Measurements from ENCODE around the gene STK24. TPM values are rescaled to one million over a fixed set of nuclear protein-coding genes. Genes with fewer than 3 reads are reported as not detected.

STK24 gene
- total RNA-seq, 1 experiment from 2014 or later: 84.8 TPM

GRCh38 chr13:98485561-98485960 lies 91.3 kb downstream of the STK24 start:
- Histone ChIP-seq H3K36me3 (ENCODE audit: insufficient read depth, low read length, poor library complexity, severe bottlenecking) (no peaks in the 10 kb centered on the region), H3K27ac (ENCODE audit: low read depth, low read length, poor library complexity, severe bottlenecking) (peak overlapping the region; percentile 82), H3K4me1 (ENCODE audit: insufficient read depth, low read length, poor library complexity, severe bottlenecking) (peaks cover 34% of the 10 kb centered on the region)

GRCh38 chr13:98484289-98485219 lies 92.4 kb downstream of the STK24 start:
- no TSS peak for BruUV-seq (replicated peaks)
- DNase-seq (ENCODE audit: low spot score): peak; percentile 86
- POLR2A ChIA-PET (ENCODE audit: low non-redundant PET): interaction anchor here (0.5 kb wide), 1 partner anchor 42 kb away, joined by 3 read pairs; no protein-coding TSS in a partner anchor

More at GRCh38 chr13:98485561-98485960, 91.3 kb downstream of the STK24 start:
- no TSS peak for BruUV-seq (replicated peaks)
- ChIA-PET POLR2A (ENCODE audit: low non-redundant PET) (no interaction called here), CTCF (no interaction called here)
- H3K9me3 ChIP-seq (ENCODE audit: low read depth, low read length, poor library complexity, severe bottlenecking): no peaks in the 10 kb centered on the region
- DNase-seq (ENCODE audit: low spot score): no peak
- no peaks in the 10 kb centered on the region for H3K27me3 ChIP-seq (replicated peaks; ENCODE audit: insufficient read depth, low read depth, low read length, poor library complexity)
- TF ChIP-seq EZH2 (IDR thresholded peaks at IDR 0.05; ENCODE audit: borderline replicate concordance, low read depth, low read length, poor library complexity, severe bottlenecking): no peak
- H3K4me3 ChIP-seq (ENCODE audit: low read depth, low read length, poor library complexity, severe bottlenecking): no peak overlapping the region
- intact Hi-C loops (cut with micrococcal nuclease; ENCODE audit: unreplicated experiment): no loop called here

GRCh38 chr13:98483601-98484288 lies 93.2 kb downstream of the STK24 start:
- no TSS peak for BruUV-seq (replicated peaks)
- peak overlapping the region; percentile 21 for H3K4me3 ChIP-seq (ENCODE audit: low read depth, low read length, poor library complexity, severe bottlenecking)
- no peaks in the 10 kb centered on the region for H3K27me3 ChIP-seq (replicated peaks; ENCODE audit: insufficient read depth, low read depth, low read length, poor library complexity)
- H3K4me1 ChIP-seq (ENCODE audit: insufficient read depth, low read length, poor library complexity, severe bottlenecking): peaks cover 34% of the 10 kb centered on the region
- H3K36me3 ChIP-seq (ENCODE audit: insufficient read depth, low read length, poor library complexity, severe bottlenecking): no peaks in the 10 kb centered on the region
- peak overlapping the region; percentile 82 for H3K27ac ChIP-seq (ENCODE audit: low read depth, low read length, poor library complexity, severe bottlenecking)
- DNase-seq (ENCODE audit: low spot score): no peak
- no peaks in the 10 kb centered on the region for H3K9me3 ChIP-seq (ENCODE audit: low read depth, low read length, poor library complexity, severe bottlenecking)
- intact Hi-C loops (cut with micrococcal nuclease; ENCODE audit: unreplicated experiment): no loop called here
- ChIA-PET CTCF (interaction anchor here (1.1 kb wide), 1 partner anchor 170 kb away, joined by 7 read pairs; no protein-coding TSS in a partner anchor), POLR2A (ENCODE audit: low non-redundant PET) (interaction anchor here (0.6 kb wide), 1 partner anchor 338 kb away, joined by 15 read pairs; no protein-coding TSS in a partner anchor)
- TF ChIP-seq CTCF (conservative IDR thresholded peaks at IDR 0.05; ENCODE audit: low read depth, low read length) (0 out of 2 replicates have a peak, but pooled peaks have one; percentile 8), EZH2 (IDR thresholded peaks at IDR 0.05; ENCODE audit: borderline replicate concordance, low read depth, low read length, poor library complexity, severe bottlenecking) (no peak)

More at GRCh38 chr13:98484289-98485219, 92.4 kb downstream of the STK24 start:
- H3K4me1 ChIP-seq (ENCODE audit: insufficient read depth, low read length, poor library complexity, severe bottlenecking): peaks cover 34% of the 10 kb centered on the region
- CTCF ChIA-PET: interaction anchor here (1.1 kb wide), 1 partner anchor 169 kb away, joined by 7 read pairs; no protein-coding TSS in a partner anchor
- no peaks in the 10 kb centered on the region for H3K27me3 ChIP-seq (replicated peaks; ENCODE audit: insufficient read depth, low read depth, low read length, poor library complexity)
- H3K9me3 ChIP-seq (ENCODE audit: low read depth, low read length, poor library complexity, severe bottlenecking): no peaks in the 10 kb centered on the region
- H3K36me3 ChIP-seq (ENCODE audit: insufficient read depth, low read length, poor library complexity, severe bottlenecking): no peaks in the 10 kb centered on the region
- peak overlapping the region; percentile 82 for H3K27ac ChIP-seq (ENCODE audit: low read depth, low read length, poor library complexity, severe bottlenecking)
- H3K4me3 ChIP-seq (ENCODE audit: low read depth, low read length, poor library complexity, severe bottlenecking): peak overlapping the region; percentile 21
- no peak for TF ChIP-seq CTCF (conservative IDR thresholded peaks at IDR 0.05; ENCODE audit: low read depth, low read length)
- TF ChIP-seq EZH2 (IDR thresholded peaks at IDR 0.05; ENCODE audit: borderline replicate concordance, low read depth, low read length, poor library complexity, severe bottlenecking): no peak
- intact Hi-C loops (cut with micrococcal nuclease; ENCODE audit: unreplicated experiment): no loop called here

Measured in A673 (cell line).